ENCODE data around the gene ATP2B2. TPM values are rescaled to one million over a fixed set of nuclear protein-coding genes. Genes with fewer than 3 reads are reported as not detected.

Gene ATP2B2
- total RNA-seq, 2 experiments from 2014 or later, result 0.06 TPM; not detected in 1

GRCh38 chr3:10518506-10519150 lies 13.2 kb upstream of the ATP2B2 start:
- Histone ChIP-seq H2AFZ (ENCODE audit: low read length) (no peak overlapping the region), H3K4me3 (ENCODE audit: low read depth, low read length, poor library complexity, severe bottlenecking) (no peak overlapping the region), H3K79me2 (ENCODE audit: insufficient read depth, low read depth, low read length) (no peaks in the 10 kb centered on the region), H3K9me2 (ENCODE audit: insufficient read depth, low read length) (no peaks in the 10 kb centered on the region), H3K4me2 (ENCODE audit: low read length) (no peak overlapping the region), H3K9me3 (ENCODE audit: low read length) (no peaks in the 10 kb centered on the region), H3K27ac (ENCODE audit: low read depth, low read length, poor library complexity, severe bottlenecking) (no peak overlapping the region), H3K4me1 (ENCODE audit: insufficient read depth, low read length, poor library complexity, severe bottlenecking) (no peaks in the 10 kb centered on the region), H3K36me3 (ENCODE audit: insufficient read depth, low read length) (no peaks in the 10 kb centered on the region), H4K20me1 (ENCODE audit: insufficient read depth, low read length) (no peaks in the 10 kb centered on the region)
- ChIA-PET CTCF (ENCODE audit: unreplicated experiment) (no interaction called here), POLR2A (no interaction called here)
- DNase-seq (ENCODE audit: low spot score), result no peak
- BruUV-seq (replicated peaks), result no TSS peak
- TF ChIP-seq CTCF (conservative IDR thresholded peaks at IDR 0.05; ENCODE audit: low read length), result no peak
- no peak for TF ChIP-seq EZH2phosphoT487 (IDR thresholded peaks at IDR 0.05; ENCODE audit: borderline replicate concordance, low read depth, low read length)
- intact Hi-C loops (cut with micrococcal nuclease; ENCODE audit: unreplicated experiment), result no loop called here

GRCh38 chr3:10517627-10518026 lies 12.2 kb upstream of the ATP2B2 start:
- no peak for DNase-seq (ENCODE audit: low spot score)
- H3K4me2 ChIP-seq (ENCODE audit: low read length), result no peak overlapping the region
- H3K4me3 ChIP-seq (ENCODE audit: low read depth, low read length, poor library complexity, severe bottlenecking), result no peak overlapping the region
- H3K9me3 ChIP-seq (ENCODE audit: low read length), result no peaks in the 10 kb centered on the region
- no peaks in the 10 kb centered on the region for H4K20me1 ChIP-seq (ENCODE audit: insufficient read depth, low read length)
- TF ChIP-seq EZH2phosphoT487 (IDR thresholded peaks at IDR 0.05; ENCODE audit: borderline replicate concordance, low read depth, low read length) (no peak), CTCF (conservative IDR thresholded peaks at IDR 0.05; ENCODE audit: low read length) (no peak)
- H2AFZ ChIP-seq (ENCODE audit: low read length), result no peak overlapping the region
- no peaks in the 10 kb centered on the region for H3K79me2 ChIP-seq (ENCODE audit: insufficient read depth, low read depth, low read length)
- no peaks in the 10 kb centered on the region for H3K9me2 ChIP-seq (ENCODE audit: insufficient read depth, low read length)
- no TSS peak for BruUV-seq (replicated peaks)
- no peak overlapping the region for H3K27ac ChIP-seq (ENCODE audit: low read depth, low read length, poor library complexity, severe bottlenecking)
- H3K4me1 ChIP-seq (ENCODE audit: insufficient read depth, low read length, poor library complexity, severe bottlenecking), result no peaks in the 10 kb centered on the region
- intact Hi-C loops (cut with micrococcal nuclease; ENCODE audit: unreplicated experiment), result no loop called here
- ChIA-PET CTCF (ENCODE audit: unreplicated experiment) (no interaction called here), POLR2A (no interaction called here)
- H3K36me3 ChIP-seq (ENCODE audit: insufficient read depth, low read length), result no peaks in the 10 kb centered on the region

GRCh38 chr3:10516544-10517452 lies 11.4 kb upstream of the ATP2B2 start:
- no peak for TF ChIP-seq EZH2phosphoT487 (IDR thresholded peaks at IDR 0.05; ENCODE audit: borderline replicate concordance, low read depth, low read length)
- no peak for TF ChIP-seq CTCF (conservative IDR thresholded peaks at IDR 0.05; ENCODE audit: low read length)
- Histone ChIP-seq H4K20me1 (ENCODE audit: insufficient read depth, low read length) (no peaks in the 10 kb centered on the region), H2AFZ (ENCODE audit: low read length) (no peak overlapping the region), H3K4me1 (ENCODE audit: insufficient read depth, low read length, poor library complexity, severe bottlenecking) (no peaks in the 10 kb centered on the region), H3K79me2 (ENCODE audit: insufficient read depth, low read depth, low read length) (no peaks in the 10 kb centered on the region), H3K27ac (ENCODE audit: low read depth, low read length, poor library complexity, severe bottlenecking) (no peak overlapping the region), H3K36me3 (ENCODE audit: insufficient read depth, low read length) (no peaks in the 10 kb centered on the region), H3K9me2 (ENCODE audit: insufficient read depth, low read length) (no peaks in the 10 kb centered on the region), H3K9me3 (ENCODE audit: low read length) (no peaks in the 10 kb centered on the region), H3K4me2 (ENCODE audit: low read length) (no peak overlapping the region), H3K4me3 (ENCODE audit: low read depth, low read length, poor library complexity, severe bottlenecking) (no peak overlapping the region)
- DNase-seq (ENCODE audit: low spot score), result no peak
- ChIA-PET CTCF (ENCODE audit: unreplicated experiment) (no interaction called here), POLR2A (interaction anchor here (0.7 kb wide), 1 partner anchor 54 kb away, joined by 3 read pairs; no protein-coding TSS in a partner anchor)
- intact Hi-C loops (cut with micrococcal nuclease; ENCODE audit: unreplicated experiment), result no loop called here
- BruUV-seq (replicated peaks), result no TSS peak
